SK-N-SH (cell line): ENCODE measurements around the gene AKR1D1. TPM values are rescaled to one million over a fixed set of nuclear protein-coding genes. Genes with fewer than 3 reads are reported as not detected.

Experiments used
- CTCF ChIA-PET: fragments of 300-600, 350-600 bp; formaldehyde crosslinking; extraction: SDS; loops from one replicate; lab custom pipeline; 2021; lab: Yijun Ruan, JAX
- POLR2A ChIA-PET: fragments of 350-600 bp; sonication (Branson Sonifier 250); formaldehyde crosslinking; extraction: SDS; loops from one replicate; lab custom pipeline; 2020; ENCODE audit warnings: antibody characterized with exemption, inconsistent platforms; lab: Yijun Ruan, JAX
- DNase-seq: peaks from one replicate; pipeline ENCODE4 v3.0.0; 2012
- H2AFZ ChIP-seq: fragments of 200-600 bp; sonication (generic); 2 replicates; pipeline ENCODE4 v1.8.1; 2016; ENCODE audit warnings: antibody characterized with exemption, mild to moderate bottlenecking, low read depth
- H3F3A ChIP-seq: fragments of 200-600 bp; sonication (generic); replicated peaks from 2 replicates; pipeline ENCODE3; 2016; ENCODE audit warnings: antibody characterized with exemption, mild to moderate bottlenecking; ENCODE audit not compliant: insufficient read depth
- H3K27ac ChIP-seq, 2 experiments: fragments of 200-500 bp in 1 of 2; fragments of 200-600 bp in 1 of 2; sonication (Bioruptor generic) in 1 of 2; sonication (generic), shearing (Covaris generic) in 1 of 2; 2 replicates each; pipeline versions ENCODE4 v1.5.1 to v1.6.1; 2014 to 2016; ENCODE audit warnings: low read depth in 2 of 2, inconsistent platforms in 1 of 2, low read length in 1 of 2, mild to moderate bottlenecking in 1 of 2, mixed read lengths in 1 of 2
- H3K27me3 ChIP-seq: fragments of 200-600 bp; sonication (generic), shearing (Covaris generic); 2 replicates; pipeline ENCODE4 v1.6.1; 2016; ENCODE audit warnings: mixed run types; ENCODE audit not compliant: insufficient read depth
- H3K36me3 ChIP-seq, 2 experiments: fragments of 200-500 bp in 1 of 2; fragments of 200-600 bp in 1 of 2; sonication (Bioruptor generic) in 1 of 2; sonication (generic) in 1 of 2; replicated peaks in 1 of 2; 2 replicates each; pipeline versions ENCODE3 to v1.5.1; 2014 to 2016; ENCODE audit warnings: low read length in 1 of 2, mild to moderate bottlenecking in 1 of 2; ENCODE audit not compliant: insufficient read depth in 2 of 2, control insufficient read depth in 1 of 2
- H3K4me1 ChIP-seq, 2 experiments: fragments of 200-500 bp in 1 of 2; fragments of 200-600 bp in 1 of 2; sonication (Bioruptor generic) in 1 of 2; sonication (generic), shearing (Covaris generic) in 1 of 2; 2 replicates each; pipeline versions ENCODE4 v1.5.1 to v1.6.1; 2014 to 2016; ENCODE audit warnings: low read depth in 1 of 2, low read length in 1 of 2, mixed run types in 1 of 2; ENCODE audit not compliant: insufficient read depth in 2 of 2, control insufficient read depth in 1 of 2
- H3K4me2 ChIP-seq: fragments of 200-600 bp; sonication (generic), shearing (Covaris generic); 2 replicates; pipeline ENCODE4 v1.6.1; 2017; ENCODE audit warnings: mixed run types
- H3K4me3 ChIP-seq, 2 experiments: fragments of 200-500 bp in 1 of 2; fragments of 200-600 bp in 1 of 2; sonication (Bioruptor generic) in 1 of 2; sonication (generic), shearing (Covaris generic) in 1 of 2; 2 replicates each; pipeline versions ENCODE4 v1.5.1 to v1.8.1; 2014 to 2016; ENCODE audit warnings: low read depth in 2 of 2, inconsistent platforms in 1 of 2, low read length in 1 of 2, mild to moderate bottlenecking in 1 of 2, mixed read lengths in 1 of 2, moderate library complexity in 1 of 2
- H3K79me2 ChIP-seq: fragments of 200-600 bp; sonication (generic); 2 replicates; pipeline ENCODE4 v1.8.1; 2017; ENCODE audit warnings: mild to moderate bottlenecking; ENCODE audit not compliant: insufficient read depth
- H3K9ac ChIP-seq: fragments of 200-600 bp; sonication (generic); 2 replicates; pipeline ENCODE4 v1.6.1; 2017; ENCODE audit warnings: mixed run types
- H3K9me2 ChIP-seq: fragments of 200-600 bp; sonication (generic); 2 replicates; pipeline ENCODE4 v1.6.1; 2017; ENCODE audit warnings: mixed run types
- H3K9me3 ChIP-seq: fragments of 200-600 bp; sonication (generic); 2 replicates; pipeline ENCODE4 v1.6.1; 2017; ENCODE audit warnings: mixed run types, mild to moderate bottlenecking, moderate library complexity
- H4K20me1 ChIP-seq: fragments of 200-600 bp; sonication (generic); 2 replicates; pipeline ENCODE4 v1.6.1; 2017; ENCODE audit warnings: mild to moderate bottlenecking, mixed run types; ENCODE audit not compliant: insufficient read depth
- ELF1 ChIP-seq: IDR thresholded peaks from 2 replicates; pipeline ENCODE4 v1.4.0; 2012
- EZH2phosphoT487 ChIP-seq: fragments of 200-600 bp; sonication (generic); IDR thresholded peaks from 2 replicates; pipeline ENCODE4 v1.6.1; 2017; ENCODE audit warnings: low read depth, mixed run types, mild to moderate bottlenecking, antibody characterized with exemption, moderate library complexity, borderline replicate concordance
- FOXJ3 ChIP-seq: sonication (generic); formaldehyde crosslinking; IDR thresholded peaks from 2 replicates; pipeline ENCODE4 v1.5.1; 2020; ENCODE audit warnings: mild to moderate bottlenecking, missing genetic modification reagents
- FOXM1 ChIP-seq: IDR thresholded peaks from 2 replicates; pipeline ENCODE4 v1.4.0; 2012; ENCODE audit warnings: low read depth, mild to moderate bottlenecking
- MAX ChIP-seq: IDR thresholded peaks from 2 replicates; pipeline ENCODE4 v1.4.0; 2012; ENCODE audit warnings: low read depth
- PBX3 ChIP-seq: IDR thresholded peaks from 2 replicates; pipeline ENCODE4; 2012
- POLR2AphosphoS5 ChIP-seq: IDR thresholded peaks from 2 replicates; pipeline ENCODE4 v1.6.1; 2012; ENCODE audit warnings: low read depth, low read length
- RAD21 ChIP-seq: IDR thresholded peaks from 2 replicates; pipeline ENCODE4 v1.6.1; 2012; ENCODE audit warnings: mild to moderate bottlenecking, low read length
- REST ChIP-seq: IDR thresholded peaks from 2 replicates; pipeline ENCODE4 v1.6.1; 2012; ENCODE audit warnings: mild to moderate bottlenecking, low read depth, low read length, moderate library complexity
- RFX5 ChIP-seq: IDR thresholded peaks from 2 replicates; pipeline ENCODE4 v1.6.1; 2012; ENCODE audit warnings: mild to moderate bottlenecking, improper control_type of control experiment, low read length
- SMC3 ChIP-seq: IDR thresholded peaks from 2 replicates; pipeline ENCODE4 v1.6.1; 2012; ENCODE audit warnings: low read depth, low read length, improper control_type of control experiment
- USF2 ChIP-seq: fragments of 150-350 bp; IDR thresholded peaks from 2 replicates; pipeline ENCODE4 v1.6.1; 2017; ENCODE audit warnings: antibody characterized with exemption, low read length, low read depth, borderline replicate concordance
- YY1 ChIP-seq: IDR thresholded peaks from 2 replicates; pipeline ENCODE4 v1.4.0; 2012; ENCODE audit warnings: low read depth, mild to moderate bottlenecking
- WGBS: methylation state at CpG from one replicate; pipeline ENCODE4 v1.1.6; 2017; ENCODE audit warnings: low lambda C conversion rate; 5-methylcytosine and 5-hydroxymethylcytosine counted together
- polyA plus RNA-seq, 3 experiments: library from polyadenylated mRNA; depleted of rRNA; stranded (reverse); fragments of >200 nt; gene quantifications; 2 replicates each; pipeline ENCODE4 v1.2.3, GENCODE V29; 2012

AKR1D1 gene
- polyA plus RNA-seq, 1 of the 3 experiments (the other 2 are of a cell fraction), result not detected

GRCh38 chr7:138074121-138074520 is 2.1 kb upstream of the AKR1D1 start:
- CTCF ChIA-PET, result no interaction called here
- no peak for DNase-seq
- TF ChIP-seq YY1 (no peak), FOXM1 (no peak), USF2 (no peak), PBX3 (no peak), MAX (no peak), POLR2AphosphoS5 (no peak), RAD21 (no peak), RFX5 (no peak), ELF1 (no peak), REST (no peak)

GRCh38 chr7:138074540-138074939 is 1.7 kb upstream of the AKR1D1 start:
- no peak overlapping the region for H2AFZ ChIP-seq
- no peak overlapping the region for H3K4me3 ChIP-seq
- no peaks in the 10 kb centered on the region for H4K20me1 ChIP-seq
- WGBS, result 0% methylated on average over 1 of the region's 1 CpG
- H3K4me1 ChIP-seq, result no peaks in the 10 kb centered on the region; a peak in 1 of 4 replicates
- no peak overlapping the region for H3K27ac ChIP-seq
- TF ChIP-seq FOXJ3, result no peak
- TF ChIP-seq SMC3, result no peak
- TF ChIP-seq EZH2phosphoT487, result no peak
- no peak for TF ChIP-seq MAX
- 0 out of 2 replicates have a peak, but pooled peaks cover 4% of the 10 kb centered on the region for H3K9me2 ChIP-seq
- no peaks in the 10 kb centered on the region for H3K79me2 ChIP-seq
- H3K36me3 ChIP-seq, result no peaks in the 10 kb centered on the region
- POLR2A ChIA-PET, result no interaction called here
- CTCF ChIA-PET, result interaction anchor here (0.7 kb wide), 1 partner anchor 26 kb away, joined by 3 read pairs; no protein-coding TSS in a partner anchor
- no peak overlapping the region for H3K4me2 ChIP-seq
- H3K27me3 ChIP-seq, result no peaks in the 10 kb centered on the region
- H3F3A ChIP-seq, result no peaks in the 10 kb centered on the region
- H3K9ac ChIP-seq, result no peak overlapping the region
- no peak for DNase-seq
- H3K9me3 ChIP-seq, result no peaks in the 10 kb centered on the region; the same call in 1 of the 2 replicates

More at GRCh38 chr7:138074121-138074520, 2.1 kb upstream of the AKR1D1 start:
- WGBS, result 24% methylated on average over 2 of the region's 2 CpGs
- Histone ChIP-seq H3K79me2 (no peaks in the 10 kb centered on the region), H3F3A (no peaks in the 10 kb centered on the region), H3K9me3 (no peaks in the 10 kb centered on the region), H3K4me3 (no peak overlapping the region), H3K9me2 (0 out of 2 replicates have a peak, but pooled peaks cover 4% of the 10 kb centered on the region), H4K20me1 (no peaks in the 10 kb centered on the region), H3K4me1 (no peaks in the 10 kb centered on the region; a peak in 1 of 4 replicates), H2AFZ (no peak overlapping the region), H3K36me3 (no peaks in the 10 kb centered on the region), H3K9ac (no peak overlapping the region), H3K27me3 (no peaks in the 10 kb centered on the region), H3K4me2 (no peak overlapping the region), H3K27ac (no peak overlapping the region)
- POLR2A ChIA-PET, result no interaction called here
